Memory B cell (primary cell): ENCODE results near the gene CCDC88A.
"Not testable (repeated sequence)": the region's sequence is repeated elsewhere in the genome, so short reads cannot be mapped to it uniquely, and the experiment has no call there.

Source experiments
- ATAC-seq: fragments of 150-1000 bp; cut with Tn5 transposase; 2 replicates; pipeline ENCODE4 v1.10.0; 2021; ENCODE audit warnings: low read depth, mild to moderate bottlenecking, moderate library complexity
- DNase-seq, 2 donors: peaks; one replicate each; pipeline ENCODE4 v3.0.0; 2022; ENCODE audit warnings: low spot score in 2 of 2
- H3K27ac Mint-ChIP-seq: one replicate; pipeline ENCODE4 v1.8.0; 2022; ENCODE audit warnings: mild to moderate bottlenecking, moderate library complexity, mixed read lengths
- H3K27me3 Mint-ChIP-seq: one replicate; pipeline ENCODE4 v1.8.0; 2022; ENCODE audit warnings: mixed read lengths
- H3K36me3 Mint-ChIP-seq: one replicate; pipeline ENCODE4 v1.8.0; 2022; ENCODE audit warnings: mild to moderate bottlenecking, mixed read lengths
- H3K4me1 Mint-ChIP-seq: one replicate; pipeline ENCODE4 v1.8.0; 2022; ENCODE audit warnings: mixed read lengths
- H3K4me3 Mint-ChIP-seq: one replicate; pipeline ENCODE4 v1.8.0; 2022; ENCODE audit warnings: mild to moderate bottlenecking, moderate library complexity, mixed read lengths
- H3K9me3 Mint-ChIP-seq: one replicate; pipeline ENCODE4 v1.8.0; 2022; ENCODE audit warnings: mixed read lengths

Gene CCDC88A

DNA sequence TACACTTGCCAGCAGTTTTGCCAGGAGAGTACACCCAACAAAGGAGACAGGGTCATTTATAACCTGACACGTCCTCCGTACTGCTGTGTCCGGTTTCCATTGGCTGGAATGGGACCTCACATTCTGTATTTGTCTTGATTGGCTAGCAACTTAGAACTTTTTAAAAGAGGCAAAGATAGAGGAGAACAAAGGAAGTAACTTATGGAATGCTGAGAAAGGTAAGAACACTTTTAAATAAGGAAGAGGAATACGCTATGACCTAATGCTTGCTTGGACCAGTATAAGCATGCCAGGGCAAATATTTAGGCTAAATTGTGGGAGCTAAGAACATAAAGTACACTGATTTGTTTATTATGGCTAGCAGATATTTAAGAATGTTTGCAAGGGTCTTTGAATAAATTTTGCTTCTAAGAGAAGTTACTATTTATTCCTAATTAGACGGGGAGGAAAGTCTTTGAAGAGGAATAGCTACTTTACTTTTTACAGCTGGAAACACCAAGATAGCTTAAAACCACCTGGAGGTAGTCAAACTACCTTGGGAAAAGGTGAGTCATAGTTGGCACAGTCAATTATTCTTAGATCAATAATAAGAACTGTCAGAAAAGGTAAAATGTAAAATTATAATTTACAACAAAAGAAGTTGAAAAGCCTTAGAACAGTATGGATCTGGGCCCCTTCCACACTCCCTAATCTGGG, 138.7 kb downstream of the CCDC88A start:
- DNase-seq, H3K36me3 Mint-ChIP-seq, H3K9me3 Mint-ChIP-seq, H3K27me3 Mint-ChIP-seq, ATAC-seq: not testable (repeated sequence)
- Mint-ChIP-seq H3K27ac (peak overlapping the region; percentile 95), H3K4me1 (peaks cover 18% of the 10 kb centered on the region), H3K4me3 (peak overlapping the region; percentile 70)

DNA sequence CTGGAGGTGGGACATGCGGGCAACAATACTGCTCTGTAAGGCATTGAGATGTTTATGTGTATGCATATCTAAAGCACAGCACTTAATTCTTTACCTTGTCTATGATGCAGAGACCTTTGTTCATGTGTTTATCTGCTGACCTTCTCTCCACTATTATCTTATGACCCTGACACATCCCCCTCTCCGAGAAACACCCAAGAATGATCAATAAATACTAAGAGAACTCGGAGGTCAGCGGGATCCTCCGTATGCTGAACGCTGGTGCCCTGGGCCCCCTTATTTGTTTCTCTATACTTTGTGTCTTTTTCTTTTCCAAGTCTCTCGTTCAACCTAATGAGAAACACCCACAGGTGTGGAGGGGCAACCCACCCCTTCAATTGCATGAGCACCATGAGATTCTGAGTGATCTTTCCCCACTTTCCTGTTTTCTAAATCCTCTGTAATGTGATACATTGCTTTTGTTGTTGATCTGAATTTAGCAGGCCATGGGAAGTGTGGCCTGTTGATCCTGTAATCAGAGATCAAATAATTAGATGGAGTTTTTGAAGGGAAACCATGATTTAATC, 139.7 kb downstream of the CCDC88A start:
- not testable (repeated sequence) for DNase-seq, H3K4me3 Mint-ChIP-seq, H3K27me3 Mint-ChIP-seq, H3K9me3 Mint-ChIP-seq, H3K27ac Mint-ChIP-seq, ATAC-seq, H3K36me3 Mint-ChIP-seq
- peaks cover 15% of the 10 kb centered on the region for H3K4me1 Mint-ChIP-seq

DNA sequence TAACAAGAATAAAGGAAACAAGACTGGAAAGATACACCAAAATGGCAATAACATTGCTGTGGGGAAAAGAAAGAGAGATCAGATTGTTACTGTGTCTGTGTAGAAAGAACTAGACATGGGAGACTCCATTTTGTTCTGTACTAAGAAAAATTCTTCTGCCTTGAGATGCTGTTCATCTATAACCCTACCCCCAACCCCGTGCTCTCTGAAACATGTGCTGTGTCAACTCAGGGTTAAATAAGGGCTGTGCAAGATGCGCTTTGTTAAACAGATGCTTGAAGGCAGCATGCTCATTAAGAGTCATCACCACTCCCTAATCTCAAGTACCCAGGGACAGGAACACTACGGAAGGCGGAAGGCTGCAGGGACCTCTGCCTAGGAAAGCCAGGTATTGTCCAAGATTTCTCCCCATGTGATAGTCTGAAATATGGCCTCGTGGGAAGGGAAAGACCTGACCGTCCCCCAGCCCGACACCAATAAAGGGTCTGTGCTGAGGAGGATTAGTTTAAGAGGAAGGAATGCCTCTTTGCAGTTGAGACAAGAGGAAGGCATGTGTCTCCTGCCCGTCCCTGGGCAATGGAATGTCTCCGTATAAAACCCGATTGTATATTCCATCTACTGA, 140.3 kb downstream of the CCDC88A start:
- not testable (repeated sequence) for DNase-seq, H3K36me3 Mint-ChIP-seq, ATAC-seq, H3K27me3 Mint-ChIP-seq, H3K27ac Mint-ChIP-seq, H3K9me3 Mint-ChIP-seq, H3K4me3 Mint-ChIP-seq
- peaks cover 14% of the 10 kb centered on the region for H3K4me1 Mint-ChIP-seq

DNA sequence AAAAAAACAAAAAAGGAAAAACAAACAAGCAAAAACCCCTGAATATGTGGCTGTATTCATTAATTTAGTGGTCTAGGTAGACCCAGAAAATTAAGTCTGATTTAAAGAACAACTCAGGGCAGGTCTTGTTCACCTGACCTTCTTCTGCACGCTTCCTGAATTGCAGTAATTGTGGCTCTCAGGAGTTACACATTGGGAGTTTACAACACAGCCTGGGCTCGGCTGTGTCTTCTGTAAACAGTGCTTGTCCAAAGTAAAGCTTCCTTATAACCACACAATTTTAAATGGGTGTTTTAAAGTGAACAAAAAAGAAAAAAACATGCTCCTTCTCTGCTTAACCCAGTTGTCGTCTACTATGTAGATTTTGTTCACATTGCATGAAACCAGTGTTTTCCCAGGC, 142.3 kb downstream of the CCDC88A start:
- DNase-seq: no peak
- Mint-ChIP-seq H3K36me3 (no peaks in the 10 kb centered on the region), H3K4me3 (no peak overlapping the region), H3K4me1 (peaks cover 4% of the 10 kb centered on the region), H3K27ac (no peak overlapping the region), H3K27me3 (peaks cover 2% of the 10 kb centered on the region), H3K9me3 (no peaks in the 10 kb centered on the region)
- no peak for ATAC-seq

DNA sequence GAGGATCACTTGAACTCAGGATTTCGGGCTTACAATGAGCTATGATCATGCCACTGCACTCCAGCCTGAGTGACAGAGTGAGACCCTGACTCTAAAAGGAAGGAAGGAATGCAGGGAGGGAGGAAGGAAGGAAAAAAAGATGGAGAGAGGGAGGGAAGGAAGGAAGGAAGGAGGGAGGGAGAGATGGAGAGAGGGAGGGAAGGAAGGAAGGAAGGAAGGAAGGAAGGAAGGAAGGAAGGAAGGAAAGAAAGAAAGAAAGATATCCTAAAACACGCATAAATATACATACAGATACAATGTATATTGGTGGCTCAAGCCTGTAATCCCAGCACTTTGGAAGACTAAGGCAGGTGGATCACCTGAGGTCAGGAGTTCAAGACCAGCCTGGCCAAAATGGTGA, 145.3 kb downstream of the CCDC88A start:
- not testable (repeated sequence) for H3K4me1 Mint-ChIP-seq, H3K27ac Mint-ChIP-seq, H3K27me3 Mint-ChIP-seq, H3K9me3 Mint-ChIP-seq, ATAC-seq, H3K36me3 Mint-ChIP-seq, DNase-seq, H3K4me3 Mint-ChIP-seq

DNA sequence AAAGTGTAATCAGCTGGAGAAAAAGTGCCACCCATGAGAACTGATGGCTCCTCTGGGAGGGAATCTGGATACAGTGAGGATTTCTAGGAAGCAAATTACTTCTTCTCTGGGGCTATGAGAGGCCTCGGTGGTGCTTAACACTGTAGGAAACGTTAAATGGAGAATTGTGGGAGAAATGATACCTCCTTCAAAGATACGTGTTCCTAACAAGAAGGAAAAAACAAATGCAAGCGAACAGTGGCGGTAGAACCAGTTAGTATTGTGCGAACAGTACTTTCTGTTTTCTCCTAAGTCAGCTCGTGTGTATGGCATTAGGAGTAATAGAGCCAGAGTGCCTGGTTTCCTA, 150.0 kb downstream of the CCDC88A start:
- Mint-ChIP-seq H3K27me3 (peaks cover 2% of the 10 kb centered on the region), H3K27ac (peak overlapping the region; percentile 96), H3K4me3 (peak overlapping the region; percentile 91), H3K9me3 (no peaks in the 10 kb centered on the region), H3K4me1 (peaks cover 15% of the 10 kb centered on the region), H3K36me3 (no peaks in the 10 kb centered on the region)
- no peak for ATAC-seq
- DNase-seq: no peak

DNA sequence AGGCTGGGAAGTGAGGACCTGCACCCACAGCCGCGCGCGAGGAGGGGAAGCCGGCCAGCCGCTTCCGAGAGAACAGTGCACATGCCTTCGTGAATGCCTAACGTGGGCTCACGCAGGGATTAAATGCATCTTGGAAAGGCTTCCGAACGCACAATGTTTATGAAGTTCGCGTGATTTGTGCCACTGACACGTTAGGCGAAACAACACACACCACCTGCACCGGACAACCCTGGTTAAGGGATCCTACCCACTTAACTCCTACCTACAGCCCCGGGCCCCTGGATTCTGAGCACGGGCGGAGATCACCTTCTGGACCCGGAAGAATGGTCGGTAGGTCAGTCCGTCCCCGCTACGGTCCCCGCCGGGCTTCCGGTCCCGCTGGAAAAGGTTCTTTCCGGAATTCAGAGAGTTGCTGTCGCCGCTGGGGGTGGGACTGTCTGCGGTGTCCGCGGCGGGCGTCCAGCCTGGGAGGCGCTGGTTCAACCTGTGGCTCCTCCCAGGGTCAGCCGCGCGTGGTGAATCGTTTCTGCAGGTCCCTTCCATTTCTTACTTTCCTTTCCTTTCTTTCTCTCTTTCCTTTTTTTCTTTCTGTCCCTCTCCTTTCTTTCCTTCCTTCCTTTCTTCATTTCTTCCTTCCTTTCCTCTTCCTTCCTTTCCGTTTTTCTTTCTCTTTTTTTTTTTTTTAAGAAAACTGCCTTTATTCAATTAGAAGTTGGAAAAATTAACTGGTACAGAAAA, 150.6 kb downstream of the CCDC88A start, which contains the start of gene MTIF2:
MTIF2 (minus strand) TSS at position 325 of the 738 bp plus-strand sequence. CDS start 5,373 bp downstream, outside the sequence.
- H3K36me3 Mint-ChIP-seq: peaks cover 3% of the 10 kb centered on the region

DNA sequence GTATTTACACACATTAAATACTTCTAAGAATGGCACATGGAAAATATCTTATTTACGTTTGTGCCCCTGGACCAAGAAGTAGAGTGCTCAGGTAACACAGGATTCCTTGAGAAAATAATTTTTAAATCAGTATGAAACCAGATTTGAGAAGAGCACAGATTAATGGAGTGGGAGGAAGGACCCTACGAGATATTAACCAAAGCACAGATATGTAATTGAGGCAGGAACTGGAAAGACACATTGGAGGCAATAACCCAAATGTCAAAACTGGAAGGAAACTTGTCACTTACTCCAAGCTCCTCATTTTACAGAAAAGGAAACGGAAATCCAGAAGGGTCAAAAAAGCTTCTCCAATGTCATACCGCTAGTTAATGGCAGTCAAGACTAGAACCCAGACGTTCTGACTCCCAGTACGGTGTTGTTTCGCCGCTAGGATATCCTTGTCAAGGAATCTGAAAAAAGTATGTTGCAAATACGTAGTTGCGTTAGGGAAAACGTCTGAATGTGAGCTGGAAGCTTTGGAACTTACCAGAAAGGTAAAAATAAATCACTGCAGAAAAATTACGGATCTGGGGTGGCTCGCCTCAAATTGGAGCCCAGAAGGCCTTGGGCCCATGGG, 151.3 kb downstream of the CCDC88A start:
- Mint-ChIP-seq H3K4me3 (peak overlapping the region; percentile 91), H3K27ac (peak overlapping the region; percentile 96), H3K36me3 (peaks cover 3% of the 10 kb centered on the region), H3K4me1 (peaks cover 13% of the 10 kb centered on the region), H3K9me3 (no peaks in the 10 kb centered on the region), H3K27me3 (no peaks in the 10 kb centered on the region)
- ATAC-seq (peak; percentile 2), DNase-seq (no peak)

More for the DNA sequence above, 150.6 kb downstream of the CCDC88A start, which contains the start of gene MTIF2:
- peak; percentile 81 to 86 for DNase-seq
- Mint-ChIP-seq H3K27ac (peak within 1 kb of the TSS; percentile 96), H3K27me3 (no peaks in the 10 kb centered on the region), H3K4me3 (peak within 1 kb of the TSS; percentile 91), H3K4me1 (peaks cover 13% of the 10 kb centered on the region), H3K9me3 (no peaks in the 10 kb centered on the region)
- ATAC-seq: peak; percentile 92

DNA sequence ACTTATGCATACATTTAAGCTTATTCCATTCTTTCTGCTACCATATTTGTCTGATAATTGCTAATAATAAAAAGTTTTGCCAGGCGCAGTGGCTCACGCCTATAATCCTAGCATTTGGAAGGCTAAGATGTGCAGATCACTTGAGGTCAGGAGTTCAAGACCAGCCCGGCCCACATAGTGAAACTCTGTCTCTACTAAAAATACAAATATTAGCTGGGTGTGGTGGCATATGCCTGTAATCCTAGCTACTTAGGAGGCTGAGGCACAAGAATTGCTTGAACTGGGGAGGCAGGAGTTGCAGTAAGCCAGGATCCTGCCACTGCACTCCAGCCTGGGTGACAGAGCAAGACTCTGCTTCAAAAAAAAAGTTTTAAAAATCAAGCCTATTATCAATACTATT, 160.1 kb downstream of the CCDC88A start:
- H3K9me3 Mint-ChIP-seq, DNase-seq, H3K27ac Mint-ChIP-seq, H3K4me1 Mint-ChIP-seq, H3K4me3 Mint-ChIP-seq, H3K27me3 Mint-ChIP-seq, H3K36me3 Mint-ChIP-seq, ATAC-seq: not testable (repeated sequence)

DNA sequence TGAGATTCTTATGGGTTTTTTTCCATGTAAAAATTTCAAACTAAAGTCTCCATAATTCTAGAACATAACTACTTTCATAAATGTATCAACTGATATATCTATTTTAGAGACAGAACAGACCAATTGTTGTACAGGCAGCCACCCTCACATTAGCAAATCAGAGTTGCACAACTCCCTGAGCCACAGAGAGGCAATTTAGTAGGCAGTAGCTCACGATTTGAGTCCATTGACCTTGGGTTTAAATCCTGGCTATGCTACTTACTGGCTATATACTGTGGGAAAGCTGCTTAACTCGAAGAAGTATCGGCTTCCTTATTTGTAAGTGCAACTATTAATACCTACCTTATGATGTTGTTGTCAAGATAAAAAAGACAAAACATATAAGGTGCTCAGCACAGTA, 166.8 kb downstream of the CCDC88A start:
- Mint-ChIP-seq H3K27me3 (no peaks in the 10 kb centered on the region), H3K36me3 (peaks cover 10% of the 10 kb centered on the region), H3K9me3 (no peaks in the 10 kb centered on the region), H3K4me3 (no peak overlapping the region), H3K4me1 (no peaks in the 10 kb centered on the region), H3K27ac (no peak overlapping the region)
- ATAC-seq (no peak), DNase-seq (no peak)

DNA sequence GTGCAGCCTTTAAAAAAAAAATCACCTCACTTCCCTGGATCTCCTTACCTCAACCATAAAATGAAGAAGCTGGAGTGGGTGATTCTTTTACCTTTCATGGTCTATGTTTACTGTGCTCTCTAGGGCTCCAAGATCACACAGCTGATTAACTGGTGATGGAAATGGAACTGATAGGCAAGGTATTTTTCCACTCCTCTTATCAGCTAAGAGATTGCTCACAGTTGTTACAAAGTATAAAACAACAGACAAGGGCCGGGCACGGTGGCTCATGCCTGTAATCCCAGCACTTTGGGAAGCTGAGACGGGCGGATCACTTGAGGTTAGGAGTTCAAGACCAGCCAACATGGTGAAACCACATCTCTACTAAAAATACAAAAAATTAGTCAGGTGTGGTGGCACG, 172.6 kb downstream of the CCDC88A start:
- no peak for DNase-seq
- Mint-ChIP-seq H3K4me3 (no peak overlapping the region), H3K4me1 (no peaks in the 10 kb centered on the region), H3K9me3 (no peaks in the 10 kb centered on the region), H3K36me3 (peaks cover 11% of the 10 kb centered on the region), H3K27ac (no peak overlapping the region), H3K27me3 (no peaks in the 10 kb centered on the region)
- ATAC-seq: no peak

DNA sequence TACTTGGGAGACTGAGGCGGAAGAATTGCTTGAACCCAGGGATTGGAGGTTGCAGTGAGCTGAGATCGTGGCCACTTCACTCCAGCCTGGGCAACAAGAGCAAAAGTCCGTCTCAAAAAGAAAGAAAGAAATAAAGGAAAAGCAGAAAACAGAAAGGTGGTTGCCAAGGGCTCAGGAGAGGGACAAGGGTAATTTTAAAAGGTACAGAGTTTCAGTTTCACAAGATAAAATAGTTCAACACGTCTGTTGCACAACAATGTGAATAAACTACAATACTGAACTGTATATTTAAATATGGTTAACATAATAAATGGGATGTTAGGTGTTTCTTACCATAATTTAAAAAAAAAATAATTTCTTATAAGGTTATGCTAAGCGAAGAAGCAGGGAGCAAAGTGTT, 174.2 kb downstream of the CCDC88A start:
- Mint-ChIP-seq H3K4me1 (no peaks in the 10 kb centered on the region), H3K27me3 (no peaks in the 10 kb centered on the region), H3K4me3 (no peak overlapping the region), H3K36me3 (peaks cover 11% of the 10 kb centered on the region), H3K27ac (no peak overlapping the region), H3K9me3 (no peaks in the 10 kb centered on the region)
- ATAC-seq (no peak), DNase-seq (no peak)

DNA sequence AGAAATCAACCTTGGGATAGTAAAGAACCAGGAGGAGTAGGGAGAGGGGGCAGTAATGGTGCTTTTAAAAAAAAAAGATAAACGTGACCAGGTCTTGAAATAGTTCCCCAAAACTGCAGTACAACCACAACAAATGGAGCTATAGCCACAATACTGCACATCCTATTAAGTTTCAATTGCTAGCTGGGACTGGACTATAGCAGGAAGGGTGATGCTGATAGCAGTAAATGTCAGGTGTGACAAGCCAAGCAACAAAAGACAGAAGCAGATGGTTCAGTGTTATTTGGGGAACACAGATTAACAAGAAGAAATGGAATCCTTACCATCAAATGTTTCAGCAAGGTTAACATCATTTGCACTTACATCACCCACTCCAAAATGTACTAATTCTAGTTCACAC, 177.0 kb downstream of the CCDC88A start:
- Mint-ChIP-seq H3K9me3 (no peaks in the 10 kb centered on the region), H3K27me3 (no peaks in the 10 kb centered on the region), H3K4me1 (no peaks in the 10 kb centered on the region), H3K36me3 (peaks cover 16% of the 10 kb centered on the region), H3K4me3 (no peak overlapping the region), H3K27ac (peak overlapping the region; percentile 17)
- DNase-seq (no peak), ATAC-seq (no peak)

DNA sequence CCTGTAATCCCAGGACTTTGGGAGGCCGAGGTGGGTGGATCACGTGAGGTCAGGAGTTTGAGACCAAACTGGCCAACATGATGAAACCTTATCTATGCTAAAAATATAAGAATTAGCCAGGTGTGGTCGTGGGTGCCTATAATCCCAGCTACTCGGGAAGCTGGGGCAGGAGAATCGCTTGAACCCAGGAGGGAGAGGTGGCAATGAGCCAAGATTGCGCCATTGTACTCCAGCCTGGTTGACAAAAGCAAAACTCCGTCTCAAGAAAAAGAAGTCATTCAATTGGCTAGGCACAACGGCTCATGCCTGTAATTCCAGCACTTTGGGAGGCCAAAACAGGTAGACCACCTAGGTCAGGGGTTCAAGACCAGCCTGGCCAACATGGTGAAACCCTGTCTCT, 178.1 kb downstream of the CCDC88A start:
- not testable (repeated sequence) for DNase-seq, H3K4me3 Mint-ChIP-seq, H3K4me1 Mint-ChIP-seq, H3K27ac Mint-ChIP-seq, ATAC-seq, H3K9me3 Mint-ChIP-seq, H3K27me3 Mint-ChIP-seq
- H3K36me3 Mint-ChIP-seq: peaks cover 15% of the 10 kb centered on the region
